ENCODE measurements around the gene CHSY1. TPM values are rescaled to one million over a fixed set of nuclear protein-coding genes. Genes with fewer than 3 reads are reported as not detected.

The CHSY1 gene
- total RNA-seq, 1 donor from 2014 or later, result 46.7 TPM

DNA sequence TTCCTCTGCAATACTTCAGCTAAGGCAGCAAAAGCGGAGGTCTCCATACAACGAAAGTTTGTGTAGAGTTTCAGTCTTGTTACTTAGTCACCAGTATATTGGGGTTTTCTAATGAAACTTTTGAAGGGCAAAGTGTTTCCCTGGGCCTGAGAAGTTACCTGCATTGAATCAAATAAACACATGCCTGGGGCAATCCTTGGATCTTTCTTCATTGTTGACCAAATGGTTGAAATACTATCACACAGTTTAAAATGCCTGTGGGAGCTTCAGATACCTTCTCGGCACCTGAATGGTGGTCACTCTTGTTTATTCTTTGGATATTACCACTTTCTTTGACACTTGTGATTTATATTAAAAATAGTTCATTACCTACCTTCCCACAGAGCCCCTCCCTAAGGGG is 988 bp upstream of the CHSY1 start:
- H3K27ac Mint-ChIP-seq (ENCODE audit: unreplicated experiment), result no peak overlapping the region
- TF ChIP-seq, protein P1, sequence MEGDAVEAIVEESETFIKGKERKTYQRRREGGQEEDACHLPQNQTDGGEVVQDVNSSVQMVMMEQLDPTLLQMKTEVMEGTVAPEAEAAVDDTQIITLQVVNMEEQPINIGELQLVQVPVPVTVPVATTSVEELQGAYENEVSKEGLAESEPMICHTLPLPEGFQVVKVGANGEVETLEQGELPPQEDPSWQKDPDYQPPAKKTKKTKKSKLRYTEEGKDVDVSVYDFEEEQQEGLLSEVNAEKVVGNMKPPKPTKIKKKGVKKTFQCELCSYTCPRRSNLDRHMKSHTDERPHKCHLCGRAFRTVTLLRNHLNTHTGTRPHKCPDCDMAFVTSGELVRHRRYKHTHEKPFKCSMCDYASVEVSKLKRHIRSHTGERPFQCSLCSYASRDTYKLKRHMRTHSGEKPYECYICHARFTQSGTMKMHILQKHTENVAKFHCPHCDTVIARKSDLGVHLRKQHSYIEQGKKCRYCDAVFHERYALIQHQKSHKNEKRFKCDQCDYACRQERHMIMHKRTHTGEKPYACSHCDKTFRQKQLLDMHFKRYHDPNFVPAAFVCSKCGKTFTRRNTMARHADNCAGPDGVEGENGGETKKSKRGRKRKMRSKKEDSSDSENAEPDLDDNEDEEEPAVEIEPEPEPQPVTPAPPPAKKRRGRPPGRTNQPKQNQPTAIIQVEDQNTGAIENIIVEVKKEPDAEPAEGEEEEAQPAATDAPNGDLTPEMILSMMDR (conservative IDR thresholded peaks at IDR 0.05), result no peak

GRCh38 chr15:101250873-101251829 is 697 bp downstream of the CHSY1 start:
- peak overlapping the region; percentile 84 for H3K27ac Mint-ChIP-seq (ENCODE audit: unreplicated experiment)
- peaks cover 4% of the 10 kb centered on the region for H3K36me3 Mint-ChIP-seq (ENCODE audit: low read depth)
- DNase-seq (ENCODE audit: low read depth, low spot score), result peak; percentile 40
- TF ChIP-seq, protein P1 (conservative IDR thresholded peaks at IDR 0.05), result peak; percentile 22
- peaks cover 10% of the 10 kb centered on the region for H3K27me3 Mint-ChIP-seq (ENCODE audit: low read depth)
- peaks cover 63% of the 10 kb centered on the region for H3K4me1 Mint-ChIP-seq
- peak overlapping the region; percentile 98 for H3K4me3 Mint-ChIP-seq
- no peaks in the 10 kb centered on the region for H3K9me3 Mint-ChIP-seq

More for the DNA sequence above, 988 bp upstream of the CHSY1 start:
- Mint-ChIP-seq H3K4me3 (peak overlapping the region; percentile 95), H3K36me3 (ENCODE audit: low read depth) (no peaks in the 10 kb centered on the region), H3K9me3 (no peaks in the 10 kb centered on the region), H3K27me3 (ENCODE audit: low read depth) (peaks cover 10% of the 10 kb centered on the region), H3K4me1 (peaks cover 54% of the 10 kb centered on the region)
- DNase-seq (ENCODE audit: low read depth, low spot score), result no peak

- H3K4me3 Mint-ChIP-seq, result peak overlapping the region; percentile 98
- H3K27ac Mint-ChIP-seq (ENCODE audit: unreplicated experiment), result peak overlapping the region; percentile 84
- H3K27me3 Mint-ChIP-seq (ENCODE audit: low read depth), result peaks cover 10% of the 10 kb centered on the region
- H3K36me3 Mint-ChIP-seq (ENCODE audit: low read depth), result peaks cover 4% of the 10 kb centered on the region
- no peaks in the 10 kb centered on the region for H3K9me3 Mint-ChIP-seq
- TF ChIP-seq, protein P1 (conservative IDR thresholded peaks at IDR 0.05), result no peak
- no peak for DNase-seq (ENCODE audit: low read depth, low spot score)
- peaks cover 63% of the 10 kb centered on the region for H3K4me1 Mint-ChIP-seq
Observed at GRCh38 chr15:101250341-101250831, 1.5 kb downstream of the CHSY1 start.

DNA sequence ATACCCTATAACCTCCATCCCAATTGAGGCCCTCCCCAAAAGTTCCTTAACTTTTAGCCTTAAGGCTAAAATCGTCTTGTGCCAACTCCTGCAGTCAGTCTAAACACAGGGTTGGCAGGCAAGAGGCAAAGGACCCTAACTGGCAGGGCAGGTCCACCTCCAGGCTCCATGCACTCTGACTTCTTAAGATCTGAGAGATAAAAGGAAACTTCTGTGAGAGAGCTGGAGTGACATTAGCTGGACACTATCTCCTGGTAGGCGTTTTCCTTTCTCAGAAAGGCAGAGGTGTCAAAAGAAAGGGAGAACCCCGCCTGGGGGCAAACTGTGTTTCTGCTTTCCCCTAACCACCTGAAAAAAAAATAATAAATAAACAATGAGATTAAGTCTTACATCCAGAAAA is 3.6 kb downstream of the CHSY1 start:
- DNase-seq (ENCODE audit: low read depth, low spot score), result no peak
- Mint-ChIP-seq H3K4me3 (peak overlapping the region; percentile 82), H3K36me3 (ENCODE audit: low read depth) (peaks cover 4% of the 10 kb centered on the region), H3K4me1 (peaks cover 76% of the 10 kb centered on the region), H3K27me3 (ENCODE audit: low read depth) (peaks cover 10% of the 10 kb centered on the region), H3K27ac (ENCODE audit: unreplicated experiment) (no peak overlapping the region), H3K9me3 (no peaks in the 10 kb centered on the region)
- TF ChIP-seq, protein P1 (conservative IDR thresholded peaks at IDR 0.05), result no peak

- Mint-ChIP-seq H3K27me3 (ENCODE audit: low read depth) (no peaks in the 10 kb centered on the region), H3K4me3 (peak overlapping the region; percentile 33), H3K27ac (ENCODE audit: unreplicated experiment) (no peak overlapping the region), H3K9me3 (no peaks in the 10 kb centered on the region), H3K4me1 (peaks cover 74% of the 10 kb centered on the region), H3K36me3 (ENCODE audit: low read depth) (peaks cover 4% of the 10 kb centered on the region)
- TF ChIP-seq, protein P1 (conservative IDR thresholded peaks at IDR 0.05), result no peak
- no peak for DNase-seq (ENCODE audit: low read depth, low spot score)
Observed at GRCh38 chr15:101246824-101247745, 4.8 kb downstream of the CHSY1 start.
